IPS DF 4.7 (cell line): ENCODE results near the gene GP9.
"Not testable (repeated sequence)": the region's sequence is repeated elsewhere in the genome, so short reads cannot be mapped to it uniquely, and the experiment has no call there.

ENCODE experiments used
- DNase-seq: peaks from one replicate; pipeline ENCODE4 v3.0.0-alpha.2; 2013; ENCODE audit warnings: low spot score; ENCODE audit errors: extremely low read depth

GP9 gene

DNA sequence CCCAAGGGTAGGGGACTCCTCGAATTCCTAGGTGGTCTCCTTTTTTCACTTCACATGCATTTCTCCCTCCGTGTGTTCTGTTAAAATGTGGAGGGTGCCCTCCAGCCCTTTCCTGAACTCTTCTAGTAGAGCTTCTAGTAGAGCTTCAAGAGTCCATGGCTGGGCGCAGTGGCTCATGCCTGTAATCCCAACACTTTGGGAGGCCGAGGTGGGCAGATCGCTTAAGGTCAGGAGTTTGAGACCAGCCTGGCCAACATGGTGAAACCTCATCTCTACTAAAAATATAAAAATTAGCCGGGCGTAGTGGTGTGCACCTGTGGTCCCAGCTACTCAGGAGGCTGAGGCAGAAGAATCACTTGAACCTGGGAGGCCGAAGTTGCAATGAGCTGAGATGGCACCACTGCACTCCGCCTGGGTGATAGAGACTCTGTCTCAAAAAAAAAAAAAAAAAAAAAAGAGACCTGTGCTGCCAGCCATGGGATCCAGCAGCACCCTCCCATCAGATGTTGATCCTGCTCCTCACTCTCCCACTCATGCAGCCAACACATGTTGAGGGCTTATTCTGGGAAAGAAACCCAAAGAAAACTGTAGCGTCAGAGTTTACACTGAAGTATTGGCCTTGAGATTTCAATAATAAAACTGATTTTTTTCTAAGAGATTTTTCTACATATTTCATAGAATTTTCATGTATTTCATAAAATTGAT is 50.6 kb downstream of the GP9 start:
- not testable (repeated sequence) for DNase-seq
